ENCODE results near the gene ADSS2.
"Not testable (repeated sequence)": the region's sequence is repeated elsewhere in the genome, so short reads cannot be mapped to it uniquely, and the experiment has no call there.

The ADSS2 gene

DNA sequence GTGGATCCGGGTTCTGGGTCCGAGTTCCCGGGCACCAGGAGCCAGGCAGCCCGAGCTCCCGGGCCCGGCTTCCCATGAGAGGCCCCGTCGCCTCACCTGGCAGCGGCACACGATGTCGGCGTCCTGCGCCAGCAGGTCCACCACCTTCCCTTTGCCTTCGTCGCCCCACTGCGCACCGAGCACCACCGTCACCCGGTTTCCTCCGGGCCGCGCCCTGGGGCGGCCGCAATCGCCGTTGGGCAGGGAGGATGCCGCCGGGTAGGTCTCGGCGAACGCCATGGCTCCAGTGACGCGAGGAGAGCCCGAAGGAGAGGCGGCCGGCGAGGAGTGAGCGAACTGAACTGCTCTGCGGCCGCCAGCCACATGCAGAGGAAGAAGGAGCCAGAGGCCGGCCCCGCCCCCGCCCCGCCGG is at the start of gene ADSS2:
ADSS2 (minus strand) TSS at position 371 of the 412 bp plus-strand sequence; CDS start at position 279, 92 bp downstream.
- no peak for DNase-seq (ENCODE audit: low spot score)

DNA sequence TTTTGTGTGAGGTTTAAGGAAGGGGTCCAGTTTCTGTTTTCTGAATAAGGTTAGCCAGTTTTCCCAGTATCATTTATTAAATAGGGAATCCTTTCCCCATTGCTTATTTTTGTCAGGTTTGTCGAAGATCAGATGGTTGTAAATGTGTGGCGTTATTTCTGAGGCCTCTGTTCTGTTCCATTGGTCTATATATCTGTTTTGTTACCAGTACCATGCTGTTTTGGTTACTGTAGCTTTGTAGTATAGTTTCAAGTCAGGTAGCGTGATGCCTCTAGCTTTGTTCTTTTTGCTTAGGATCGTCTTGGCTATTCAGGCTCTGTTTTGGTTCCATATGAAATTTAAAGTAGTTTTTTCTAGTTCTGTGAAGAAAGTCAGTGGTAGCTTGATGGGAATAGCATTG is 48.8 kb upstream of the ADSS2 start:
- not testable (repeated sequence) for DNase-seq (ENCODE audit: low spot score)

DNA sequence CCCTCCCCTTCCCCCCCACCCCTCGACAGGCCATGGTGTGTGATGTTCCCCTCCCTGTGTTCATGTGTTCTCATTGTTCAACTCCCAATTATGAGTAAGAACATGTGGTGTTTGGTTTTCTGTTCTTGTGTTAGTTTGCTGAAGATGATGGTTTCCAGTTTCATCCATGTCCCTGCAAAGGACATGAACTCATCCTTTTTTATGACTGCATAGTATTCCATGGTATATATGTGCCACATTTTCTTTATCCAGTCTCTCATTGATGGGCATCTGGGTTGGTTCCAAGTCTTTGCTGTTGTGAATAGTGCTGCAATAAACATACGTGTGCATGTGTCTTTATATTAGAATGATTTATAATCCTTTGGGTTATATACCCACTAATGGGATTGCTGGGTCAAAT is 47.8 kb upstream of the ADSS2 start:
- not testable (repeated sequence) for DNase-seq (ENCODE audit: low spot score)

DNA sequence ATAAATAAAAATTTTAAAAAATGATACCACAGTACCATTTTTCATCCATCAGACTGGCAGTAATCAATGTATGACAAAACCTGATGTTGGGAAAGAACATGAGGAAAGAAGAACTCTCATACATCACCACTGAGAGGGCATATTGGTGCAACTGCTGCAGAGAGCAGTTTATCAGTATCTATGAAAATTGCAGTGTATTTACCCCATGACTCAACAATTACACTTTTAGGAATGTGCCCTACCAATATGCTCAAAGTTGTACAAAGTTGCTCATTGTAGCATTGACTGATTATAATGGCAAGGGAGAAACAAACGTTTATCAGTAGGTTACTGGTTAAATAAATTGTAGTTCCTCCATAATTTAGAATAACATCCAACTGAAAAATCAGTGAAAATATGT is 46.1 kb upstream of the ADSS2 start:
- DNase-seq (ENCODE audit: low spot score) = no peak

DNA sequence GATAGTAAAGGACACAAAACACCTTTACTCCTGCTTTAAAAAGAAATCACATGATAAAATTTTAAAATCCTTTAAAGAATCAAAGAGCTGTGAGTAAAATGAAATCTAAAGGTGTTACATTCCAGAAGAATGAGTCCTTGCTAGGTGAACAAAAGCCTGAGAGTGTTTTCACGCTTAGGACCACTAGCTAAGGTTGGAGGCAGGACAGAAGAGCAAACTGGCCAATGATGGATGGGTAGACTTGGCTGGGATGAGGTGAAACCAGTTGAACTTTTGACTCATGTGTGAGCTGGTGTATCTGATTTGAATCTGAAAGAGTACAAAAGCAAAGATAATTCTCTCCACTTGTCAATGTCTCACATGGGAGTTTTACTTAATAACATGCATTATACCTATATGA is 44.5 kb upstream of the ADSS2 start:
- DNase-seq (ENCODE audit: low spot score) = no peak

DNA sequence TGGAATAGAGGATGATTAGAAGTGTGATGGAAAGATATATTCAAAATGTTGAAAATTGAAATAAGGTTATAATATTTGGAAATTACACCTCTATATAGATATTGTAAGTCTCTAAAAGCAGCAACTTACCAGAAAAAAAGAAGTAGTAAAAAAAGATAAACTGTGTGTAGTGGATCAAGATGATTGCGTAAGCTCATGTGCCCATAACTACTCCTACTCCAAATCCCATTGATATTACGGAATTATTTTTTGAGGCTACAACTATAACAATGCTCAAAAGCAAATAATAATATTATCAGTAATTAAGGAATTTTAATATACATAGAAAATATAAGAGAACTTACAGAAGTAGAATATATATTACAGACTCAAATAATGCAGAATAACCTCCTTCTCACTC is 42.9 kb upstream of the ADSS2 start:
- no peak for DNase-seq (ENCODE audit: low spot score)

DNA sequence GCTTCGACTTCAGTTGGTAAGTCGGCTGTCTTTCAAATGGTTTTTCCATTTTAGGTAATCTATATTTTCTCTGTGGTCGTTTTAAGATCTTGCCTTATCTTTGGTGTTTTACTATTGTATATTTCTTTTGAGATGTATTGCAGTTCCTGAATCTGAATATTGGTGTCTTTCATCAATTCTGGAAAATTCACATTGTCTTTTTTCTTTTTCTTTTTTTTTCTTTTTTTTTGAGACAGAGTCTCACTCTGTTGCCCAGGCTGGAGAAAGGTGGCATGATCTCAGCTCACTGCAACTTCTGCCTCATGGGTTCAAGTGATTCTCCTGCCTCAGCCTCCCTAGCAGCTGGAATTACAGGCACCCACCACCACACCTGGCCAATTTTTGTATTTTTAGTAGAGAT is 33.3 kb upstream of the ADSS2 start:
- not testable (repeated sequence) for DNase-seq (ENCODE audit: low spot score)

DNA sequence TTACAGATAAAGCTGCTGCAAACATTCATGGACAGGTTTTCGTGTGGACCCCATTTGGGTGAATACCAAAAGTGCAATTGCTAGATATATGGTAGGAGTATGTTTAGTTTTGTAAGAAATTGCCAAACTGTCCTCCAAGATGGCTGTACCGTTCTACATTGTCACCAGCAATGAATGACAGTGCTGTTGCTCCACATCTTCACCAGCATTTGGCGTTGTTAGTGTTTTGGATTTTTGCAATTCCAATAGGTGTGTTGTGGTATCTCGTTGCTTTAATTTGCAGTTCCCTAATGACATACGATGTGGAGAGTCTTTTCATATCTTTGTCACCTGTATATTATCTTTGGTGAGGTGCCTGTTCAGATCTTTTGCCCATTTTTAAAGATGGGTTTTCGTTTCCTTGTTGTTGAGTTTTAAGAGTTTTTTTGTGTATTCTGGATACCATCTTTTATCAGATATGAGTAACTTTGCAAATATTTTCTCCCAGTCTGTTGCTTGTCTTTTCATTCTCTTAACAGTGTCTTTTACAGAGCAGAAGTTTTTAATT is 21.4 kb upstream of the ADSS2 start:
- DNase-seq (ENCODE audit: low spot score) = no peak

DNA sequence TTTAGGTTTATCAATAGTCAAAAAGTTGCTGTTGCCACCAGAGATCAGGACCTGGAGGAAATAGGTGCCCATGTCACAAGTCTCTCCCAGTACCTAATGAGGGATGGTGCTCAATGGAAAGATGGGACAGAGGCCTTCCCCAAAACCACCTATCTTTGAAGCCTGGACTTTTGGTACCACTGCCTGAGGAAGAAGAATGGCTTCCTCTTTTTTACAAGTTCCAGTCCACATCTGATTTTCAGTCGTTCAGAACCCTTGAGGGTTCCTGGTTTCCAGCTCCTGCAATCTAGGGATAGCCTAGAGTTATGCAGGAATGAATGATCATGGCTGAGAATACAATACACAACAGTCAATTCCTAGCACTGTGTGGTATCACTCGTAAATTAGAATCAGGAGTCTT is 15.0 kb upstream of the ADSS2 start:
- DNase-seq (ENCODE audit: low spot score) = no peak

DNA sequence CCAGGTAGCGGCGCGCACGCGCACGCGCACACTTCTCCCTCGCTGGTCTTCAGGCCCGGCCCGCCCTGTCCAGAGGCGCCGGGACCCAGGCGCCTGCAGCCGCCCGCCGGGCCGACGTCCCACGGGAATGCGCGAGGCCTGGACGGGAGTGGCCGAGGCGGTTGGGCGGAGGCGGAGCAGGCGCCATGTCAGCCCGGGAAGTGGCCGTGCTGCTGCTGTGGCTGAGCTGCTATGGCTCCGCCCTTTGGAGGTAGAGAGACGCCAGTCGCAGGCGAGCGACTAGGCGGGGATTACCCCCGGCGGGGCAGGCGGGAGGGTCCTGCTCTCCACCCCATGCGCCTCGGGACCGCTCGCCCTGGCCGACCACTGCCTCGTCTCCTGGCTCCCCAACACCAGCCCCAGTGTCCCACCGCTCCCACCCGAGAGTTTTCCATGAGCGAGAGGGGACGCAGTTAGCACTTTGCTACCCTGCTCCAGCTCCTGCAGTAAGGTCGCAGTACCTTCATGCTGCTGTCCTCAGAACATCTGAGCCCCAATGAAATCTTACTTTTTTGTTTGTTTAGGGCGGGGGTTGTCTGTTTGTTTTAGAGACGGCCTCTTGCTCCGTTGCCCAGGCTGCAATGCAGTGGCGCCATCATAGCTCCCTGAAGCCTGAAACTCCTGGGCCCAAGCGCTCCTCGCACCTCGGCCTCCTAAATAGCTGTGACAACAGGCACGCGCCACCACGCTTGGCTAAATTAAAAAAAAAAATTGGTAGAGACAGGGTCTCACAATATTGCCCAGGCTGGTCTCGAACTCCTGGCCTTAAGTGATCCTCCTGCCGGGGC is 9.7 kb upstream of the ADSS2 start, which contains the start of gene CATSPERE:
CATSPERE (plus strand) TSS at position 29 of the 827 bp plus-strand sequence; CDS start at position 186, 157 bp downstream.
- peak; percentile 93 for DNase-seq (ENCODE audit: low spot score)

DNA sequence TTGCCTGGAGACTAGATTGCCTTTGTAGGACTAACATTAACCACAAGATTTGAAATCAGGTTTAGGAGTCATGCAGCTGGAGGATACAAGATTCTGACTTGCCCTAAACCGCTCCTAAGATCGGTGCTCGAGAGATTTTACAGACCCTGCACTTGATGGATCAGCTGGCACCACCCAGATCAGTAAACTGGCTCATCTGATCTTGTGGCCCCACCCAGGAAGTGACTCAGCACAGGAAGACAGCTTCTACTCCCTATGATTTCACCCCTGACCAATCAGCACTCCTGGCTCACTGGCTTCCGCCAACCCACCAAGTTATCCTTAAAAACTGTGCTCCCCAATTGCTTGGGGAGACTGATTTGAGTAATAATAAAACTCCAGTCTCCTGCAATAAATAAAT is 8.5 kb upstream of the ADSS2 start:
- no peak for DNase-seq (ENCODE audit: low spot score)

DNA sequence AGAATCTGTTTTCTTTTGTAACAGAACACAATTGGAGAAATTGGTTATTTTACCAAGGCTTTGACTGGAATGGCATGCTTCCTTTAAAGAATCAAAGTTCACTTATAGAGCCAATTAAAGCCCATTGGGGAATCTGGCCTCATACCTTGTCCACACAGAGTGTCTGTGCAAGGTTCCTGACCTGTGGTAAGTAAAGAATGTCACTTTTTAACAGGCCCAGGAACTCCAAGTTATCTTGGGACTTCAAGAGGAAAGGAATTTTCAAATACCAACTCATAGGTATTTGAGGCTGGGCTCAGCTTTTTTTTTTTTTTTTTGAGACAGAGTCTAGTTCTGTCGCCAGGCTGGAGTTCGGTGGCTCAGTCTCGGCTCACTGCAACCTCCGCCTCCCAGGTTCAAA is 7.1 kb upstream of the ADSS2 start:
- no peak for DNase-seq (ENCODE audit: low spot score)

DNA sequence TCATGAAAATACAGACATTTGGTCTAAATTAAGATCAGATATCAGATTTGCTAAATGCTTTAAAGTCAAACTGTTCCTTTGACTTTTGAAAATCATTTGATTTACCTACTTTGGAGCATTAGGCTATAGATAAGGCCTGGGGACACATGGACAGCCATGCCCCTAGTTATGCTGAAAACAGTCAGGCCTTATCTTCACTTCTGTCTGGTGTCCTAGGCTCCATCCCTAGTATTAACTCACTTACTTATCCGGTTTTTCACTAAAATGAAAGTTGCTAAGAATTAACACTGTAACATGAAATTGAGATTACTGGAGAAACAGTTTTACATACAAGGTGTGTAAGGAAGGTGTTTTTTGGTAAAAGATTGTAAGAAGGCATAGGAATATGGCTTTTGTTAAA is 4.9 kb upstream of the ADSS2 start:
- DNase-seq (ENCODE audit: low spot score) = no peak

DNA sequence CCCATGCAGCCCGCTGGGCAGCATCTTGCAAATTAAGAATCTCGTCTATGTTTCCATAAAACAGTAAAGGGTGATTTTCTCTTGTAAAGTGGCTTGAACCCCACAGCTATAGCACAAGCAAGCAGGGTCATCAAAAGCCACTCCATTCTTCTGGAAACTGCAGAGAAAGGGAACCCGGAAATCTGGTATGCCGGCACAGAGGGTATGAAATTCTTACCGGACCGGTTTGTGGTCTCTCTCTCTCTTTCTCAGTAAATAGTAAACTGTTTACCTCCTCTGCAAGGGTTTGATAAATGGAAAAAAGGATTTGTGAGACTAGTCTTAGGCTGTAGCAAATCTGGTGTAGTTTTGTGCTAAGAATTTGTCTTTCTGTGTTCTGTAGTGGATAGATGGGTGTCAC is 2.7 kb upstream of the ADSS2 start:
- no peak for DNase-seq (ENCODE audit: low spot score)

DNA sequence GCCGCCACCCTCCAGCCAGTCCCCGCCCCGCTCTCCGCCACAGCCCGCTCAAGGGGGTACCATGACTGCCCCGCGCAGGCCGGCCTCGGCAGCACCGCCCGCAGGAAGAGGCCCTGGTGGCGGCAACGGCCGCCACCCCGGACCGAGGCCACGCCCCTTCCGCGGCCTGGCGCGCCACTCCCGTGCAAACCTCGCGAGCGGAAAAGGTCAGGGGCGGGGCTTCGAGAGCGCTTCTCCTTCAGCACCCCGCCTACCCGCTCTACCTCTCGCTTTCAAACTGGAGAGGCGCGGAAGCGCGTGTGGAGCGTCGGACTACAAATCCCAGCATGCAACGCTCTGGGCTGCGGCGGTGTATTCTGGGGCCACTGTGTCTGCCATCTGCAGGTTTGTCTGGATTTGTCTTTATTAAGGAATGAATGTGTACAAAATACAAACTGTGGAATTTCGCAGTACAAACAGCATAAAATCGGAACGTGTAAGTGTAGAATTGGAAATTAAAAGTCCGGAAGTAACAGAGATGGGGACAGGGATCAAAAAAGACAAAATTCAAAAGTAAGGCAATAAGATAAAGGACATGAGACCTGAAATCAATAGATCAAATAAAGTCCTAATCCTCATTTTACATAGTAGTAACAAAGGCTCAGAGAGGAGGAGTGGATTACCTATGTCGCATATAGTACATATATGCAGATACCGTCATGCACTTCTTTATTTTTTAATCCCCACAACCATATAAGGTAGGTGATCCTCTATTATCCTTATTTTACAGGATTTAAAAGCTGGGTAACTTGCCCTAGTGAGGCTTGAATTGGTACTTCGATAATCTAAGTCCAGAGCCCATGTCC is 464 bp upstream of the ADSS2 start:
- DNase-seq (ENCODE audit: low spot score) = peak; percentile 99

DNA sequence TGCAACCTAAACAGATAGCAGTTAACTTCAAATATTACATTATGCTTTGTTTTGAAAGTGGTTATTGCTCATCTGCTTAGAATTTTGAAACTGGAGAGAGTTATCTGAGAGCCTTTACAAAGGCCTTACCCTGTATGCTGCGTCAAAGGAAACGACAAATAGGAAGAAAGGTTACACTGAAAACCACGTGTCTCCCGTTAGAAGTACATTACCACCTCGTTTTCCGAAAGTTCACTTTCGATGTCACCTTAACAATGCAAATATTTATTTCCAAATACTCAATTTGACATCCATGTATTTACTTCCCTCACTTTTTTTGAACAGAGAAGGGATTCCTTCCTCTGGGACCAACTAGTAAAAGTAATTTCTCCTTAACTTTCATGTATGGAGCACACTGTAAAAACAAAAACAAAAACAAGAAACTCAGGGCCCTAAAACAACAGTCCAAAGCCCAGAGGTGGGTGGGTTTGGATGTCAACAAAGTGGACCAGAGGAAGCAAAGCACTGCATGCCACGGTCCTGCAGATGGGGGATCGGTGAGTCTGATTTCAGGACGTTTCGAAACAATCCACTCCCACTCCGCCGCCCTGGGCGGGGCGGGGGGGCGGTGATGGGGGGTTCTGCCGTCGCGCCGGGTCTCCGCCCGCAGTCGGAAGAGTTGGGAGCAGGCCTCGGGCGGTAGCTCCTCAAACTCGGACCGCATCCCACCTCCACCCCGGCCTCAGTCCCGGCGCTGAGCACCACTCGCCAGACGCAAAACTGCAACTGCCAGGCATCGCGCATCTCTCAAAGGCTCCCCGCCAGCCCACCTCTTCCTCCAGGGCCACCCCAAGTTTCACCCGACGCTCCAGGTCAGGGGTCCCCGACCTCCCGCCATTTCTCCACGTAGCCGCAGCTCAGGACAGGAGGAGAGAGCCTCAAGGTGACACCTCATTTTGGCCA is 841 bp downstream of the ADSS2 start:
- peak; percentile 69 for DNase-seq (ENCODE audit: low spot score)

DNA sequence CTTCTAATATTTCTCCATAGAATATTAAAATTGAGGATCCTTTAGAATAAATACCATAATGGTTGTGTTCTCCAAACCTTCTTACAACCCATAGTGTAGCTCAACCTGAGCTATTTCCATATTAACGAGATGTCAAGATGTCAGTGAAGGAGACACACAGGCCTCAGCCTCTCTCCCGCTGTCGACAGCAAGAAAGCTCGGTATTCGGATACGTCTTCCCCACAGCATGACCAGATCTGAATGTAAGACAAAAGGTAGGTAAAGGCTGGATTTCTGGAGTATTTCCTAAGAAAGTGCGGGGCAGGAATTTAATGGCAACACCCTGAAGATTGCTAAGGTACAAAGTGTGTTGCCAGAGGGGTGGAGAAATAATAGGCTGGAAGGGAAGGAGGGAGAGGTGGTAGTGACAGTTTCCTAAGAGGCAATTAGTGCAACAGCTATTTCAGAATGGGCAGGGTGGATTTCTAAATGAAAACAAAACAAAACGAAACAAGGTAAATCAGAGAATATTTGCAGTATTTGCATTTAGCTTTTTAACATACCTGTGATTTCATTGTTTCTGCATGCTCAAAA is 1.7 kb downstream of the ADSS2 start:
- DNase-seq (ENCODE audit: low spot score) = no peak

DNA sequence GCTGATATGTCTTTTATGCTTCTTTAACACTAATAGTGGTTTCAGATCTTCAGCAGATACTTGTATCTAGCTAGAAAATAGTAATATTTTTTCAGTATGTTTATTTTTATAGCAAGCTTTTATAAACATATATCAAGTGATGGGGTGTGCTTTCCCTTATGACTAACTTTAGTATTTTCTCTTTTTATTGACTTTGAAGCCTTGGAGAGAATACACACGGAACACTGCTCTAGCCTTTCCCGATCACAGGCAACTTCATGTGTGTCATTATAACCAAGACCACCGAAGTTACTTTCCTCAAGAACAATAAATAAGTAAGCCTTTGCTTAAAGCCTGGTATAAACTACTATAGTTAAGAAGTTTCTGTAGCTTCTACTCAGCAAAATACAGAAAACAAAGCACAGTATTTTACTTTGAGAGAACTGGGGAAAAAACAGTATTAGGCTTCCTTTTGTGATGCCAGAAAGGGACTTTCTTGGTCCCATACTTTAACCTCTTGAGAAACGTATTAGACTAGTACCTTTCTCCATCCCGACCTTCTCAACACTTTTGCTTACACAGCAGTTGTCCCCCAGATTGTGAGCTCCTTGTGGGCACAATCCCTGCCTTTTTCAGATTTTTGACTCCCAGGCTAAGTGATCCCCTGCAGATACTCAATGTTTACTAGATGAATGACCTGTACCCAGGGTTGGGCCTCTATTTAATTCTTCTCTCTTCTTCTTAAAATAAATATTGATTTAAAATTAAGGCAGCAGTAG is 3.3 kb downstream of the ADSS2 start:
- DNase-seq (ENCODE audit: low spot score) = no peak

DNA sequence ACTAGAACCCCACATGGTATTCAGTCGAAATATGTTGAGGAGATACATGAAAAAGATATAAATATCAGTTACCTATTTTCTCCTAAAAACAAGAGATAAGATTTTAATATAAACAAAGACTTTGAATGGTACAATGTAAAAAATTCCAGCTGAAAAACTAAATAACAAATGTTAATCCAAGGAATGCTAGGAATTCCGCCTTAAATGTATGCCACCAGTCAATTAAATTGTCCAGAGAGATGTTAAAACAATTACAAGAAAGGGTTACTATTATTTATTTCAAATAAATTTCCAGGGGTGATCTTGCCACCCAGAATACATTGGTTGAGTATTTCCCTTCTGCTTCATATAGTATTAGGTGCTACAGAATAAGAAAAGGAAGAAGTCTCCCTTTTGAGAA is 4.2 kb downstream of the ADSS2 start:
- DNase-seq (ENCODE audit: low spot score) = no peak

DNA sequence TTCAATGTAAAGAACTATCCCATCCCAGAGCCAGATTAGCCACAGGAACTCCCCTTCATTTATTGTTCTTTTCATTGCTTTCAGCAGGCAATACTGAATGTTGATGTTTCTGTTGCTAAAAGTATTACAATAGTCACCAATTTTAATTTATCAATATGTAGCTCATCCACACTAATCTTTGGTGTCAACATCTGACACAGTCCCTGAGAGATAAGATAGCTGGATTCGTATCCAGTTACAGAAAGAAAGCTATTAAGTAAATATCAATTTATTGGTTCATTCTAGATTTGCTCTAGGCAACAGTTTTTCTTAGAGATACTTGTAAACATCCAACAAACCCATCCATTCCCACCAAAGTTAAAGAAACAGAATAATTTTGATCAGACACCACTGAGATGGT is 4.7 kb downstream of the ADSS2 start:
- no peak for DNase-seq (ENCODE audit: low spot score)
